HG03025 (cell line): Measurements from ENCODE around the gene RAPGEF4.
"Not testable (repeated sequence)": the region's sequence is repeated elsewhere in the genome, so short reads cannot be mapped to it uniquely, and the experiment has no call there.

Experiments
- ATAC-seq: cut with Tn5 transposase; IDR thresholded peaks from one replicate; pipeline ENCODE4 v1.9.1; 2021; ENCODE audit warnings: mild to moderate bottlenecking, moderate library complexity; ENCODE audit not compliant: unreplicated experiment, low FRiP score

The RAPGEF4 gene

DNA sequence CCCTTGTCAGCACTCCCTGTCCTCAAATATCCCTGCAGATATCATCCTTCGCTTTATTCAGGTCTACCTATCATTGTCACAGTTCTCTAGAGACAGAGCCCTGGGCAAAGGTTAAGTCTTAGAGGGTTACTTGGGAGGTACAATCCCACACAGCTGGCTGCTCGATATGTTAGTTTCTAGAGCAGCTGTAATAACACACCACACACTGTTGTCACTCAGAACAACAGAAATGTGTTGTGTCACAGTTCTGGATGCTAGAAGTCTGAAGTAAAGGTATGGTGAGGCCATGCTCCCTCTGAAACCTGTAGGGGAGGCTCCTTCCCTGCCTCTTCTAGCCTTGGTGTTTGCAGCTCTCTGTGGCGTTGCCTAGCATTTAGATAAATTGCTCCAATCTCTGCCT is 9.9 kb upstream of the RAPGEF4 start:
- no peak for ATAC-seq

DNA sequence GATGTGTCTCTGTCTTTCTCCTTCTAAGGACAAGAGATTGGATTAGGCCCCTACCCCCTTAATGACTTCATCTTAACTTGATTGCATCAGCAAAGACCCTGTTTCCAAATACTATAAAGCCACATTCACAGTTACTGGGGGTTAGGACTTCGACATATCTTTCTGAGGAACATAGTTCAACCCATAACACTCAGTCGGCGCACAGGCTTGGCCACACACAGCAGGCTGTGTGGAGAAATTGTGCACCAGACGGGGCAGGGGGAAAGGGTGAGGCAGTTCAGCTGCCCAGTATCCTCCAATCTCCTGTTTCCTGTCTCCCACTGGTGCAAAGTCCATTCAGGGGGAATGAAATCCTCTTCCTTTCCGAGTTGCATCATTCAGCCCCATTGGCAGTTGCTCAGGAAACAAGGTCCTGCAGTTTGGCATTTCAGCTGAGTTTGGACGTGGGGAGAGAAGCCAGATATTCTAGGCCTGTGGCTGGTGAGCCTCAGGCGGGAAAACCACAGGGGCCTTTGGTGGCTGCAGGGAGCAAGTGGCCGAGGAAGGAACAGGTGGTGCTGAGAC is 9.4 kb upstream of the RAPGEF4 start:
- no peak for ATAC-seq

GRCh38 chr2:172730411-172730810 is 5.2 kb upstream of the RAPGEF4 start:
- ATAC-seq: no peak

DNA sequence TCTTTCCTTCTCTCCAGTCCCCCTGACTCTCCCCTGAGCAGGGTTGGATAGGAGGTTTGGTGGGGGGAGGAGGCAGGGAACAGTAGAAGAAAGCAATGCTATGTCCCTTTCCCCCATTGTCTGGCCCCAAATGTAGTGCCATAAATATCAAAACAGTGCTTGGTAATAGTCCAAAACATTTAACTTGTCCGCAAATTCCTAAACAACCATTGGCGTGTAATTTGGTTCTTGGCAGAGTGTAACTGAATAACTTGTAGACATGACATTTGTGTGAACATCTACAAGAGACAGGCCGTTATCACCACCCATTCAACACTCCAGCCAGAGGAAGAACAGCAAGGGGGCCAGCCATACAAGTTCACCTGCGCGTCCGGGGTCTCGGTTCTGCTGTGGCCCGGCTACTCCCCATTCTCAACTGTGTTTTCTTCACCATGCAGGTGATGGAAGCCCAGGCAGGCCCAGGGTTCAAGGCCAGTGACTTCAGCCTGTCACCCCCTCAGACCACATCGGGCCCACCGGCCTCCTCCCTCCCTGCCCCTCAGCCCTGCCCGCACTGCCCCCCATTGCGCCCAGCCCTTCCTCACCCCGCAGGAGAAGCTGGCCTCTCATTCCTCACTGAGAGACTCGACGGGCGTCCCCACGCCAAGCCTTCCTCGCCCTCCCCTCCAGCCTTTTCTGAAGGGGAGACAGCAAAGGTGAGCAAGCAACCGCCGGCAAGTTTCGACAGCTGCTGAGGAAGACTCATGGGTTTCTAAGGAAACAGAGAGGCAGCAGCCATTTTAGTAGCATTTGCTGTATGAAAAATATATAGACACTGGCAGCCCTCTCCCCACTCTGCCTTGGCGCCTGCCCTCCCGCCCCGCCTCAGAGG is 699 bp upstream of the RAPGEF4 start:
- ATAC-seq: no peak

DNA sequence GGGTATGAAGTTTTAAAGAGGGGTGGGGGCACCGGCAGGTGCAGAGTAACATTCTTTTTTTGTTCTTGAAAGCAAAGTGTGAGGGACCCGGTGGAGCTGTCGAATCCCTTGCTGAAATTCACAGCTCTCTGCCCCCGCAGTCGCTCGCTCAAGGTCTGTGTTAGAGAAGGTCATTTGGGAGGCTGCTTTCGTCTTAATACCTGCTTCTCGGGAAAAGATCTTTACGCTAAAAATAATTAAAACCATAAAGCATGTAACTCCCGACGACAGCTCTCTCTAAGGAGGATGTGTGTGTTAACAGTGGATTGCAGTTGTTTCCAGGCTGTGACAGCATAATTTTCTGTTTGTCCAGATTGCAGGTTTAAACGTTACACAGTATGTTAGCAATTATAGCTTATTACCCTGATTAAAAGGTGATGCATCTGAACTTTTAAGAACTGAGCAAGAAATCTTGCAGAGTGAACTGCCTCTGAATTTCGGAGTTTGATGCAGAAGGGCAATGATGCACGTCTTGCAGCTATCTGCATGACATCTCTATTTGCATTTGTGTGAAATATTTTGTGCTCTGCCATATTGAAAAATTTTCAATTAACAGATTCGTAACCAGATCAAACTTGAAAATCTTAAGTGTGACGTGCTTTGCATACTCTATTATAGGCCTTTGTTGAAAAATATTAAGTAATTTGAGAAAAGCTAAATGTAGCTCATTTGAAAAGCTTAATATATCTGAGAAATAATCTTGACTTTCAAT is 954 bp downstream of the RAPGEF4 start:
- ATAC-seq: no peak

GRCh38 chr2:172739661-172740266 is 4.1 kb downstream of the RAPGEF4 start:
- ATAC-seq: no peak

- no peak for ATAC-seq
Observed at GRCh38 chr2:172740856-172741255, 5.2 kb downstream of the RAPGEF4 start.

DNA sequence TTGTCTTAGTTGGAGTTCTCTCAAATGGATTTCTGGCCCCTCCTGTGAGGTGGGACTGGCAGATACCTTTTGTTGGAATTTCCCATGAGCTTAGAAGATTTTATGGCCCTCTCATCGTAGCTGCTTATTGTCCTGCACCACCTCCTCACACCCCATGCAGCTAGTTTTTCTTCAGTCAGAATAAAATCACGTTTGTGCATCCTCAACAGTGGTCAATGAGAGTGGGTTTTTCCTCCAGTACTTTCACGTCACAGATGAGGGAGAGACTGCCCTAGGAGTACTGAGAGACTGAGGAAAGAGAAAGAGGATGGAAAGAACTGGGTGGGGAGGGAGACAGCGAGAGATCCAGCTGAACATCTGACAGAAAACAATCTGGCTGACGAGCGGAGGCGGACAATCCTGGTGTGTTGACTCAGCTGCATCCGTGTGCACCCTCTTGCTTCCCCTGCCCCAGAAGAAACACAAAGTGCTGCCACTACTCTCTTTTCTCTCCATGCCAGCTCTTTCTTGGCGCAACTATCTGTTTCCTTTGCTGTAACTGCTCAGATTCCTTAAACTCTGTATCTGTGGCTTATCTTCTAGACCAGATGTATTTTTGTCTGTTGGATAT is 7.4 kb downstream of the RAPGEF4 start:
- ATAC-seq: no peak

DNA sequence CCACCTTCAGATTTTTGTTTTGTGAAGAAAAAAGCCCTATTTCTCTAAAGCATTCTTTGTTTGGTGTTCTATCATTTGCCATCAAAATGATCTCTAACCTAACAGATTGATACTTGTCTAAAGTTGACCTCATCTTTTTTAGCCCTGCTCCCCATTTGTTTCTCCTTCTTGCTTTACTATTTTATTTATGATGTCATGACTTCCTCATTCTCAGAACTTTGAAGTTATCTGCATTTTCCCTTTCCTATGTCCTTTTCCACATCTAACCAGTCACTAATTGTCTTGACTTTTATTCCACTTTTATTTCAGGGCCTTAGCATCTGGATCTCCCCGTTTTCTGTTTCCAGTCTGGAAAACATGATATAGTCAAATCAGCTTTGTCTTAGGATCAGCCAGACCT is 8.3 kb downstream of the RAPGEF4 start:
- ATAC-seq: no peak

- no peak for ATAC-seq
Observed at GRCh38 chr2:172745636-172746035, 10.0 kb downstream of the RAPGEF4 start.

GRCh38 chr2:172748543-172748942 is 12.9 kb downstream of the RAPGEF4 start:
- ATAC-seq: not testable (repeated sequence)

- no peak for ATAC-seq
Observed at GRCh38 chr2:172749388-172749787, 13.7 kb downstream of the RAPGEF4 start.

DNA sequence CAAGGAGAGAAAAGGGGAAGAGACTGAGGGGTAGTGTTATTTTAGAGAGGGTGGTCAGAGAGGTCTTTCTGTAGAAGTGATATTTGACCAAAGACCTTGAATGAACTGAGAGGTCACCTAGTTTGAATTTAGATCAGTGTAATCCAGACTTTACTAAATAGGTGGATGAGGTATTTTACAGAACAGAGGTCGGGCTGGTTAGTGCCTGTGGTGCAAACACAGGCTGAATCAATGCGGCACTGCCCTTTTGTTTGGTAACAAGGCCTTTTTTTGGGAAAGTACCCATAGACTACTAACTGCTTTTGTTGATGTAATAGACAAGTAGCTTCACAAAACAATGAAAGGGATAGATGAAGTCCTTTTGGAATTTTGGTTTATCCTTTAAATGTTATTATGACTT is 15.9 kb downstream of the RAPGEF4 start:
- ATAC-seq: no peak

GRCh38 chr2:172753610-172754009 is 18.0 kb downstream of the RAPGEF4 start:
- ATAC-seq: no peak

GRCh38 chr2:172759441-172759840 is 23.8 kb downstream of the RAPGEF4 start:
- ATAC-seq: no peak

GRCh38 chr2:172761306-172761705 is 25.7 kb downstream of the RAPGEF4 start:
- ATAC-seq: no peak

GRCh38 chr2:172762574-172762973 is 26.9 kb downstream of the RAPGEF4 start:
- no peak for ATAC-seq

- ATAC-seq: no peak
Observed at GRCh38 chr2:172763079-172763478, 27.4 kb downstream of the RAPGEF4 start.

DNA sequence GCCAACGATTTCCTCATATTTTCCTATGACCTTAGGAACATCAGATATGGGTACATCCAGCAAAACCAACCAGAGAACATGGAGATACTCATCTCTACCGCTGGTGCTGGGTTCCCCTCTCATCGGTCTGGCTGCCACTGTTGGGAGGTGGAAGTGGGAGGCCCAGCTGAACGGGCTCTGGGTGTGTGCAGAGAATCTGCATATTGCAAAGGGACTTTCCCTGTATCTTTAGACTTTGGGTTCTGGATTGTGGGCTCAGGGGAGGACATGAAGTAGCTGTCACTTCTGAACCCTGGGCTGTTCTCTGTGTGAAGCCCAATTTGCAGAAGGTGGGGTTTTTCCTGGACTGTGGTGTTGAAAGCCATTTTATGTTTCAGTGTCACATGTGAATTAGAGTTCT is 30.0 kb downstream of the RAPGEF4 start:
- ATAC-seq: no peak

DNA sequence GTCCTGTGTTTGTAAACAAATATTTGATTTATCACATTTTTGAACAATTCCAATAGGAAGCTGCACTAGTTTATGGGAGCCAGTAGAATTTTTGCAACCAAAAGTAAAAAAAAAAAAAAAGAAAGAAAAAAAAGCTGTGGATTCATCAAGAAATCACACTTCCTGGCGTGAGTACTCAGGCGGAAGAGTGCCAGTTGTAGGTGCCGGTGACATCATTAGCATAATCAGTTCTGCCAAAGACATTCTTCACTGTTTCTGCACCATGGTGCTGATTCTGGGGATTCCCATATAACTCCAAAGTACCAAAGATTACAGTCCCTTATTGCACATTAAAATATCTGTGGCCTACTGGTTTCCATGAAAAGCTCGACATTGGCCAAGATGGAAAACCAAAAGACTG is 32.8 kb downstream of the RAPGEF4 start:
- ATAC-seq: no peak

DNA sequence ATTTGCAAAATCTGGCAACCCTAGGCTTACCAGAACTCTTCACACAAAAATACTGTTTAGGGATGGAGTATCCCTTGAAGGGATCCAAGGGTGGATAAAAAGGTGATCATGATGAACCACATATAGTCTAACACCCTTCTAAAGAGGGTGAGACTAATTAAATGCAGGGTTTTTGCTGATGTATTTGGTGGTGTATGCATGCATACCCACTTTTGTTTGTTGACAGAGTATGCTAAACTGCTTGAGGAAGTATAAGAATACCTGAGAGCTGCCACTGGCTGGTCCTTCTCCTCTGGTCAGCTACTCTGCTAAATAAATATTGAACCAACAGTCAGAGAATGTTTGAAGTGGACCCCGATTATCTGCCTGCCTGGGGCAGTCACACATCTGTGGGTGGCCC is 34.2 kb downstream of the RAPGEF4 start:
- no peak for ATAC-seq
